GM12878 (cell line): ENCODE data around the gene PSAPL1. TPM values are rescaled to one million over a fixed set of nuclear protein-coding genes. Genes with fewer than 3 reads are reported as not detected.

Source experiments
- ATAC-seq: fragments of 200-7000 bp; cut with Tn5 transposase; 3 replicates; pipeline ENCODE4 v1.9.1; 2020; ENCODE audit warnings: mild to moderate bottlenecking, moderate library complexity
- BruUV-seq: library from RNA; stranded (reverse); fragments of 400-500 nt; replicated peaks from 2 replicates; lab custom pipeline; 2021; lab: Mats Ljungman, UMichigan
- CTCF ChIA-PET: fragments of 300-600 bp; sonication (Branson Sonifier 250); formaldehyde crosslinking; extraction: SDS; loops from one replicate; lab custom pipeline; 2021; ENCODE audit warnings: inconsistent platforms; lab: Yijun Ruan, JAX
- POLR2A ChIA-PET: fragments of 350-600 bp; formaldehyde crosslinking; extraction: SDS; loops from one replicate; lab custom pipeline; 2021; ENCODE audit warnings: inconsistent platforms; lab: Charles Lee
- RAD21 ChIA-PET: fragments of 300-600 bp; sonication (Branson Sonifier 250); formaldehyde crosslinking; loops from one replicate; lab custom pipeline; 2023; ENCODE audit warnings: antibody characterized with exemption; ENCODE audit not compliant: unreplicated experiment; lab: Charles Lee
- SMC1A ChIA-PET: fragments of 300-600 bp; sonication (Branson Sonifier 250); formaldehyde crosslinking; loops from one replicate; lab custom pipeline; 2023; ENCODE audit not compliant: unreplicated experiment, uncharacterized antibody; lab: Charles Lee
- DNase-seq: peaks from one replicate; pipeline ENCODE4 v3.0.0-alpha.2; 2011; ENCODE audit warnings: low read depth, low spot score
- FAIRE-seq: peaks from 3 replicates; lab custom pipeline; 2011; peaks lifted over from hg19 to GRCh38; lab: Jason Lieb, UNC
- H2AFZ ChIP-seq: 2 replicates; pipeline ENCODE4 v1.6.0; 2011; ENCODE audit warnings: low read depth, low read length, control low read depth; ENCODE audit not compliant: control insufficient read depth
- H3K27ac ChIP-seq: 2 replicates; pipeline ENCODE4 v1.5.1; 2011; ENCODE audit warnings: control low read depth; ENCODE audit not compliant: control insufficient read depth, insufficient read depth
- H3K27me3 ChIP-seq, 2 experiments: replicated peaks in 1 of 2; 2 replicates each; pipeline versions ENCODE4 v1.6.0 to v1.6.1; 2011; ENCODE audit warnings: low read length in 1 of 2; ENCODE audit not compliant: control insufficient read depth in 2 of 2, insufficient read depth in 2 of 2
- H3K36me3 ChIP-seq, 2 experiments: 2 replicates each; pipeline ENCODE4 v1.5.1; 2011; ENCODE audit warnings: low read length in 1 of 2; ENCODE audit not compliant: control insufficient read depth in 2 of 2, insufficient read depth in 2 of 2
- H3K4me1 ChIP-seq: 2 replicates; pipeline ENCODE4 v1.6.1; 2011; ENCODE audit warnings: mild to moderate bottlenecking, low read length, moderate library complexity, mixed read lengths; ENCODE audit not compliant: control insufficient read depth, insufficient read depth
- H3K4me2 ChIP-seq: 2 replicates; pipeline ENCODE4 v1.6.0; 2011; ENCODE audit warnings: control low read depth; ENCODE audit not compliant: control insufficient read depth, insufficient read depth
- H3K4me3 ChIP-seq: fragments of 200-600 bp; sonication (generic); 2 replicates; pipeline ENCODE4 v1.5.1; 2016
- H3K79me2 ChIP-seq: 2 replicates; pipeline ENCODE4 v1.6.0; 2011; ENCODE audit warnings: low read length; ENCODE audit not compliant: control insufficient read depth, insufficient read depth
- H3K9ac ChIP-seq: 2 replicates; pipeline ENCODE4 v1.8.0; 2011; ENCODE audit warnings: low read length, control low read depth, mixed read lengths; ENCODE audit not compliant: control insufficient read depth, insufficient read depth
- H3K9me3 ChIP-seq: replicated peaks from 3 replicates; pipeline ENCODE4 v1.5.1; 2011; ENCODE audit warnings: mild to moderate bottlenecking, low read length; ENCODE audit not compliant: control insufficient read depth, insufficient read depth
- H4K20me1 ChIP-seq: 2 replicates; pipeline ENCODE4 v1.6.0; 2011; ENCODE audit not compliant: control insufficient read depth, insufficient read depth
- CBX3 ChIP-seq: fragments of 200-600 bp; sonication (generic); IDR thresholded peaks from 2 replicates; pipeline ENCODE4 v1.6.1; 2016; ENCODE audit warnings: low read depth, borderline replicate concordance
- CHD4 ChIP-seq: fragments of 200-600 bp; sonication (generic); IDR thresholded peaks from 2 replicates; pipeline ENCODE4 v1.6.1; 2016; ENCODE audit warnings: mild to moderate bottlenecking
- DPF2 ChIP-seq: fragments of 450-650 bp; IDR thresholded peaks from 2 replicates; pipeline ENCODE4 v1.6.1; 2017; ENCODE audit warnings: mild to moderate bottlenecking
- HCFC1 ChIP-seq: fragments of 150-350 bp; IDR thresholded peaks from 2 replicates; pipeline ENCODE4 v1.6.1; 2014; ENCODE audit warnings: low read length
- MEF2A ChIP-seq: IDR thresholded peaks from 2 replicates; pipeline ENCODE4 v1.6.1; 2011; ENCODE audit warnings: low read depth, mild to moderate bottlenecking, low read length, moderate library complexity; ENCODE audit not compliant: insufficient read depth
- NR2F1 ChIP-seq: fragments of 450-650 bp; conservative IDR thresholded peaks from 2 replicates; pipeline ENCODE4 v1.6.1; 2017; ENCODE audit warnings: mild to moderate bottlenecking
- ZNF592 ChIP-seq: fragments of 450-650 bp; IDR thresholded peaks from 2 replicates; pipeline ENCODE4 v1.6.1; 2017; ENCODE audit warnings: mild to moderate bottlenecking, moderate library complexity
- WGBS: methylation state at CpG from one replicate; pipeline ENCODE4 v1.1.6; 2016; ENCODE audit warnings: low lambda C conversion rate; ENCODE audit not compliant: insufficient replicate concordance, insufficient coverage; ENCODE audit errors: missing lambda C conversion rate; 5-methylcytosine and 5-hydroxymethylcytosine counted together
- in situ Hi-C: fragments of 300-500 bp; cut with MboI; formaldehyde crosslinking; loops from 9 replicates; pipeline ENCODE4 v1.14.3; 2018; ENCODE audit warnings: mixed read lengths
- intact Hi-C: fragments of 100-400 bp; cut with micrococcal nuclease; formaldehyde crosslinking; loops from one replicate; pipeline ENCODE4 v1.14.2; 2022; ENCODE audit not compliant: unreplicated experiment
- polyA plus RNA-seq, 11 experiments: library from polyadenylated mRNA; depleted of rRNA in 4 of 11; unstranded in 6 of 11; stranded (reverse) in 5 of 11; fragments of >200 nt; fragmentation: Nextera tagmentation in 4 of 11; fragmentation: Illumina TruSeq in 1 of 11; extraction: Ambion mirVana in 4 of 11; extraction: Trizol in 1 of 11; gene quantifications; 1 replicate in 1 of 11; 2 replicates in 10 of 11; pipeline versions ENCODE4 v1.2.1 to v1.2.3, GENCODE V29; 2011 to 2016; ENCODE audit warnings: inconsistent platforms in 2 of 11, missing spikeins in 2 of 11, low read depth in 1 of 11
- total RNA-seq, 4 experiments: library from RNA; depleted of rRNA in 3 of 4; stranded (reverse); fragments of >200 nt in 3 of 4; fragmentation: Illumina TruSeq in 1 of 4; extraction: Trizol in 1 of 4; gene quantifications; 2 replicates each; pipeline versions ENCODE4 v1.2.1 to v1.2.3, GENCODE V29; 2013 to 2021

PSAPL1 gene
- total and polyA plus RNA-seq, 10 of the 15 experiments (the other 5 are each of a cell fraction or from before 2014, with no cell fraction given) = not detected

GRCh38 chr4:7419961-7420660, 14.6 kb downstream of the PSAPL1 start:
- intact Hi-C loops = no loop called here
- ChIA-PET CTCF (no interaction called here), POLR2A (no interaction called here), SMC1A (no interaction called here), RAD21 (no interaction called here)
- in situ Hi-C loops = no loop called here
- Histone ChIP-seq H2AFZ (no peak overlapping the region), H3K9me3 (no peaks in the 10 kb centered on the region), H3K27me3 (no peaks in the 10 kb centered on the region), H3K79me2 (no peaks in the 10 kb centered on the region), H3K36me3 (no peaks in the 10 kb centered on the region), H3K9ac (no peak overlapping the region), H3K4me3 (no peak overlapping the region), H4K20me1 (no peaks in the 10 kb centered on the region), H3K4me1 (no peaks in the 10 kb centered on the region), H3K4me2 (no peak overlapping the region), H3K27ac (no peak overlapping the region)
- WGBS = 0% methylated on average over 4 of the region's 4 CpGs
- TF ChIP-seq CBX3 (no peak), MEF2A (no peak), HCFC1 (no peak), ZNF592 (no peak), CHD4 (no peak), NR2F1 (no peak), DPF2 (no peak)
- no peak for DNase-seq
- FAIRE-seq = no peak
- no TSS peak for BruUV-seq
- no peak for ATAC-seq
